GM18868 (cell line): Measurements from ENCODE around the gene GBF1.
"Not testable (repeated sequence)": the region's sequence is repeated elsewhere in the genome, so short reads cannot be mapped to it uniquely, and the experiment has no call there.

Experiments used
- ATAC-seq: cut with Tn5 transposase; IDR thresholded peaks from one replicate; pipeline ENCODE4 v1.9.1; 2021; ENCODE audit warnings: mild to moderate bottlenecking, moderate library complexity; ENCODE audit not compliant: unreplicated experiment

The GBF1 gene

DNA sequence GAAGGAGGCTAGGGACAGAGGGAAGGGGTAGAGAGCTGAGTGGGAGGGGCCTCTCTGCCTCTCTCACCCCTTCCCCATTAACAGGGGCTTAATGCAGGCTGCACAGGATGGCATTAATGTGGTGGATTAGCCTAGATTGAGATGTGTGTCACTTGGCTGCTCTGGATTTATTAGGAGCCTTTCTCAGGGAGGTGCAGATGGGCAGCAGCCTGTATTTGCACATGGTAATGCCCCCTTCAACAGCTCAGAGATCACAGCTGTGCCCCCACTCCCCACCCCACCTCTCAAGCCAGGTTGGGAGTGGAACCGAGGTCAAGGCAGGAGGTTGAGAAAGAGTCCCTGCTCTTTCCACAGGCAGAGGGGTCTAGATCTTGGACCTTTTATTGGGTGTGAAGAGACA, 11.3 kb upstream of the GBF1 start:
- no peak for ATAC-seq

DNA sequence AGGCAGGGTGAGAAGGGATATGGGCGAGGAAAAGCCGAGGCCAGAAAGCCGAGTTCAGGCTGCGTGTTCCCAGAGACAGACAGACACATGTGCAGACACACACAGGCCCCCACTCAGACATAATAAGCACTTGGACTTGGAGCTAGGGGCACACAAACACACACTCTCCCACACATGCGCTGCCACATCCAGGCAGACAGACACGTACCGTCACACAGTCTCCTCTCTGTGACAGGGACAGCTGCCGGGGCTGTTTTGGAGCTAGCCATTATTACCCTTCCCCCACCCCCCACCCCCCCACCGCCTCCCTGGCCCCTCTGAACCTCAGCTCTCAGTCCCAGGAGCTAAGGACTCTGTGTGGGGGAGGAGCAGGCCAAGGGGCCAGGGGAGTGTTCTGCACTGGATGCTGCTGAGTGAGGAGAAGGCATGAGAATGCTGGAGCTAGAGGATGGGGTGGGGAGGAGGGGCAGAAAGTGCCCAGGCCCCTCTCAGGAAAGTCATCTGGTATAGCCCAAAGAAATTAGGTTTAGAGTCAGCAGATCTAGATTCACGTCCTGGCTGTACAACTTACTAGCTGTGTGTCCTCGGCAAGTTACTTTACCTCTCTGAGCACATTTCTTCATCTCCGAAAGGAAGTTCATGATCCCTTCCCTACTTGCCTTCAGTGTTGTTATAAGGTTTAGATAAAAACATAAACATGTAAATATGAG, 10.3 kb upstream of the GBF1 start:
- no peak for ATAC-seq

DNA sequence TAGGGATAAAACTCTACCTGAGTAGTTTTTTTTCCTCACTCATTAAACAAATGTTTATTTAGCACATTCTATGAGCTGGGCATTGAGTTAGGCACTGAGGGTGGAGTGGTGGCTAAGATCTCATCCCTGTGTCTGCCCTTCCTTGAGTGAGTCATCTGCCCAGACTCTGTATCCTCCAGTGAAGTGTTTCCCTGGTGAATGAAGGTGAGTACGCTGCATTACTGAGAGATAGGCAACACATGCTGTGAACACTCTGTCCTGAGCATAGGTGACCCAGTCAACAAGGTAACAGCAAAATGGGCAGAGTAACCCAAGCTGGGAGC, 9.8 kb upstream of the GBF1 start:
- ATAC-seq, result no peak

DNA sequence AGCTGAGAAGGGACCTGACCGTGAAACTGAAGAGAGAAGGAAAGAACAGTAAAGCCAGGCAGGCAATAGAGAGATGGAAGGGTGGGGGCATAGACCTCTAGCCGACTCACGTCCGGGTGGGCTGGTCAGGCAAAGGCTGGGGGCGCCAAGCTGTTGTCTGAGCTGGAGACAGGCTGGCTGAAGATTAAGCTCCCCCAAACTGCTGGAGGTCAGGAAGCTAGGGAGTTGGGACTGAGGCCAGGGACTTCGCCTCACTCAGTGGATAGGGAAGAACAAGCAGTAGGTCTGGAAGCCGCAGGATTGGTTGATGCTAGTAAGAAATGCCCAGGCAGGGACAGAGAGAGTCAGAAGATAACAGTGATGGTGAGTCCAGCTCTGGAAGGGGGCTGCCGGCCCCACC, 9.3 kb upstream of the GBF1 start:
- ATAC-seq, result no peak

DNA sequence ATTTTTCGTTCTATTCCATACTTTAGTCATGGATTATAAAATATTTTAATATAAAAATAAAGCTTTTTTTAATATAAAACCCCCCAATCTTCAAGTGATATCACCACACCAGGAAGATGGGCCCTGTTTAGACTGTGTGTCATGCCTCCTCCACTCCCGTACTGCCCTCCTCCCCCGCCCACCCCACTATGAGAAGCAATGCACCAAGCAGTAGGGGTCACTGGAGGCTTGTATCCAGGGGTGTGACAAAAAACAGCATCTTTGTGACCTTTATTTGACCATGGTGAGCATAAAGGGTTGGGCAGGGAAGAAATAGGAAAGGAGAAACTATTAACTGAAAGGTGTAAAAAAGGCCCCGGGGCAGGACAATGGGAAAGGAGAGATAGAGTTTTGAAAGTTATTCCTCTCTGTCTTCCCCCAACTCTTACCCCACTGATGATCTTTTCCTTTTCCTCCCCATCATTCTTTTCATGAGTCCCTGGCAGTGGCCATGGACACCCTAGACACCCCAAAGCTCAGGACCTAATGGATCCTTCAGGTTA, 7.5 kb upstream of the GBF1 start:
- ATAC-seq, result no peak

DNA sequence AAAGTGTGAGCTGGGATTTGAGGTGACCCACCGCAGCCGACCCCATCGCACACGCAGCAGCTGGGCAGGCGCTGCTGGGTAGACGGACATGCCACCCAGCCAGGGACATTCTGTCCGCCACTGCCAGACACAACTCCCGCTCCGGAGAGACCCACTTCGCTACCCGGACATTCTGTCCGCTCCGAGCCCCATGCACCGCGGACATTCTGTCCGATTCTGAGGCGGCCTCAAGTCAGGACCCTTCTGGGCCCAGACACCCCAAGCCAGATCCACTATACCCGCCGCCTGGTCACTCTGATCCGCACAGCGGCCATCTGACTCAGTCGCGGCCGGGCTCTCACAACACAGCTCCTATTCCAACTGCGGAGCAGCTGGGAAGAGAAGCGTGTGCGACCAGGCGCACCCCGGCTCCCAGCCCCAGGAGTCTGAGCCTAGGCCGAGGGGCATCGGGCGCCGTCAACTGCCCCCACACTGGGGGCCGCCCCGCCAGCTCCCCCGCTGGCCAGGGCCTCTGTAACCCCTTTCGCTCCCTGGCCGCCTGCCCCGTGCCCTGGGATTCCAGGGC, 4.8 kb upstream of the GBF1 start:
- no peak for ATAC-seq

DNA sequence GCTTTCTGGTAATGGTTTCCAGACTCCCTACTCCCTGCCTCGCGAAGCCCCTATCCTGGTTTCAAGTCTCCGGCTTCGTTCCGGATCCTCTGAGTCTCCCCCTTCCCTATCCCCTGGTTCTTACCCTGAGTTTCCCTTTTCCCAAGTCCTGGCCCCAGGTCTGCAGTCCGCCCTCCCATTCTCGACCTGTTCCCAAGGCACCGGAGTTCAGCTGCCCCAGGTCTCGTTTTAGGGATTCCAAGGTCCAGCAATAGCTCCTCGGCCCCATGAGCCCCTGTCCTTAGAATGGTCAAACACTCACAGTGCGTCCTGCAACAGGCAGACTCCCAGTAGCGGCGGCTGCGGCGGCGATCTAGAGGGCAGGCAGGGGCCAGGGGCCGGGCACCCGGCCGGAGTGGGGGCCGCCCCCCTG, 4.3 kb upstream of the GBF1 start:
- no peak for ATAC-seq

DNA sequence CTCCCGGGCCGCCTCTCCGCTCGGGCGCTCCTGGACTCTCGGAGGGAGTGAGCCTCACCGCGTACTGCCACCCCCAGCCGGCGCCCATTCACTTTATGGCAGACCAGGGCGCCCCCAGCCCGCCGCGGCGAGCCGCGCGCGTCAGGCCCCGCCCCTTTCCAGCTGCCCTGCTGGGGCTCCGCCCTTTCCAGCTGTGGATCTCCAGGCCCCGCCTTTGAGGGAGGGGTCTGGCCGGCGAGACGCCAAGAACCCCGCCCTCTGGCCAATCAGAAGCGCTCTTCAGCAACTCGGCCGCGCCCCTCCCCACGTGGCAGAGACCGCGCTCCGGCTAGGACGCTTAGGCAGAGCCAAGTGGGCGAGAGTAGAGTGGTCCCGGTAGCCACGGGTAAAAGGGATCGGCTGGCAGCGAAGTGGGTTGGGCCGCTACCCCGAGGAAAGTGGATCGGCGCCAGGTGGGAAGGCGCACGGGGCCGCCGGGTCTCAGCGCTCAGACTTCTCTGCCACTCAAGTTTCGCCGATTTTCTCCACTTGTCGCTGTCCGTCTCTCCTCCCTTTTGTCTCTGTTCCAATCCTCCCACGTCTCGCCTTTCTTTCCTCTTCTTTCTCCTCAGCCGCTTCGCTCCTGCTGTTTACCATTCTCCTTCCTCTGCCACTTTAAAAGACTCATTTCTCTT, 3.8 kb upstream of the GBF1 start, which contains the start of gene PITX3:
Gene PITX3 (minus strand): TSS at position 69 of the 674 bp plus-strand sequence. CDS start 9,432 bp downstream, outside the sequence.
- ATAC-seq, result peak; percentile 45

DNA sequence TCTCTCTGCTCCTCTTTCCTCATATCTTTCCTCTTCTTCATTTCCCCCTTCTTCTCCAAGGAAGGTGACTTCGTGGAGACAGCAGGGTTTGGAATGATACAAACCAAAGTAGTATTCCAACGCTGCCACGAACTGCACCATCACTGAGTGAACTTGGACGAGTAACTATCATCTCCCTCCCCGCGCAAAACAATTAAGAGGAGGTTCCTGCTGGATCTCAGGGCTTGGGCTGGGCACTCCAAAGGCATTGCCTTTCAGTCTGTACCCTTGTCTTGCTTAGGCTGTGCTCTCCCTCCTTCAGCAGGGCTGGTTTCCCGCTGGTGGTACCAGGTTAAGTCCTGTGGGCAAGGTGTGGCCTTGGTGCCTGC, 3.2 kb upstream of the GBF1 start:
- no peak for ATAC-seq

DNA sequence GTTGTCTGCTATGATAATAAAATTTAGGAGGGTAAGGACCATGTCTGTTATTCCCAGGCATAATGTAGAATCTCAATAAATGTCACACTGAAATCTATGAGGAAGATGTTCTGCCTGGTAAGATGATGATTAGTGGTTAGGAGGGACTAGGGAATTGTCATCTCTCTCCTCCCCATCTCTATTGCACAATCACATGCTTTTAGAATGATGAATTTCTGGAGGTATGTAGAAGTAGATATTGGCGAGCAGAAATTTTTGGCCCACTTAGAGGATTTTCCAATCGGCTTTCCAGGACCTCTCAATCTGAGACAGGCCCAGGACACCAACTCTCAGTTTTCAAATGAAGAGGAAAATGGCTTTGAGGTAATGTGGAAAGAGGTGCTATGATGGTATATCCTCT, 2.0 kb upstream of the GBF1 start:
- no peak for ATAC-seq

DNA sequence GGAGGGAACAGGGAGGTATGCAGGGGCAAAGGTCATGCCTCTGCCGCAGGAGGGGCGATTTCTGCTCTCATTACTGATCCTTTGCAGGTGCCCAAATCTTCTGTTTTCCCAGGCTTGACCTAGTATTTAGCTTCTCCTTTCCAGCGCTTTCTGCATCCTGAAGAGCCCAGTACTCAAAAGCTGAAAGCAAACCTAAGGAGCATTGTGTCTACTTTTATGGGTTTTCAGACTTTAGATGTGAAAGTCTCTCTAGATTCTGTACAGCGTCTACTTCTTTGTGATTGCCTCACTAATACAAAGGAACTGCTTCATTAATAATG, 560 bp downstream of the GBF1 start:
- no peak for ATAC-seq

DNA sequence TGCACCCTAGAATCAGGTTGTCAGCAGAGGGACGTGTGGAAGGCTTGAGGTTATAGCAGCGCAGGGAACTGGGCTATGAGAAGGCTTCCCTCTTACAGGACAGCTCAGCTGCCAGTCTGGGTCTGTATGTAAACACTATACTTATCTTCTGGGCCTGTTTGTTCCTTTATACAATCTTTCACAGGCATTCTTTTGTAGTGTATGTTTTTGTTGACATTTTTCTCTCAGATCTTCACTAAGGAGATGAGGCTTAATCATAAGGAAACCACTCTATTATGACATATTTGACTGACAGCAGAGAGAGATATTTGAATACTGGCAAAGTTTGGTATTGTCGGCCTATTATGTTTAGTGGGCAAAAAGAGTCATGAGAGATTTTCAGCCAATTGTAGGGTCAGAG, 929 bp downstream of the GBF1 start:
- ATAC-seq, result no peak

DNA sequence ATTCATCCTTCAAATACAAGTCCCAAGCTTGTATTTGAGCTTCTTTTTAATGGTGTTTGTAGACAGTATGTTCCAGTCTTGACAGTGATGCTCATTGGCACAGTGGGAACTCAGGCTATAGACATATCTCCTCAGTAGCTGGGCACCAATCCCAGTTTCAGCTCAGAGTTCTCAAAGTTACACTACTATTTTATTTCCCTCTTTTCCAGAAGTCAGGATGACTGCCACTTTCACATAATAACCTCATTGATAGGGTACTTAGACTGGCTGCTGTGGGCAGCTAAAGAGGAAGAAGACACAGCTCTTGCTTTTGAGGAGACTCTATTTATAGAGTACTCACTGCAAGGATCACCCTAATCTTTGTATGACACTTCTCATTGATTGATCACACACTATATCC, 2.4 kb downstream of the GBF1 start:
- ATAC-seq, result no peak

DNA sequence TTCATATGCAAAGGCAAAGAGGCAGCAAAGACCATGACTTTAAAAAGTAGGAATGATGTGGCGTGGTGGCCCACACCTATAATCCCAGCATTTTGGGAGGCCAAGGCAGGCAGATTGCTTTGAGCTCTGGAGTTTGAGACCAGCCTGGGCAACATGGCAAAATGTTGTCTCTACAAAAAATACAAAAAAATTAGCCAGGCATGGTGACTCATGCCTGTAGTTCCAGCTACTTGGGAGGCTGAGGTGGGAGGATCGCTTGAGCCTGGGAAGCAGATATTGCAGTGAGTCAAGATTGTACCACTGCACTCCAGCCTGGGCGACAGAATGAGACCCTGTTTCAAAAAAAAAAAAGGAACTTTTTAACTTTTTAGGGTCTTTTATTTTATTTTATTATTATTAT, 7.2 kb downstream of the GBF1 start:
- not testable (repeated sequence) for ATAC-seq

DNA sequence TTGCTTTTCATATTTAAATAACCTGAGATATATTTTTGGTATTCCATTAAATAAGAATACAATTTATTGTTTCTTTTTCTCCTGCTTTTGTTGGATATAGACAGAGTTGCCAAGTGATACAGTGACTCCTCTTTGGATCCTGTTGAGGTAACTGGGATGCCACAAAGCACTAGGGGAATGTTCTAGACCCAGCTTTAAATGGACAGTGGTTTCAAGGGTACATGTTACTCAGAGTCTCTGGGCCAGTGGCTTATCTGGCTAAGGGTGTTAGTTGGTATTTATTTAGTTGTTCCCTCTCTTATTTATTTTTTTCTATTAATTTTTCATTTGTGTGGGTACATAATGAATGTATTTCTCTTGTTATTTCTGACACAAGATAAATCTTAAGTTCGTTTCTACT, 9.1 kb downstream of the GBF1 start:
- ATAC-seq, result no peak

DNA sequence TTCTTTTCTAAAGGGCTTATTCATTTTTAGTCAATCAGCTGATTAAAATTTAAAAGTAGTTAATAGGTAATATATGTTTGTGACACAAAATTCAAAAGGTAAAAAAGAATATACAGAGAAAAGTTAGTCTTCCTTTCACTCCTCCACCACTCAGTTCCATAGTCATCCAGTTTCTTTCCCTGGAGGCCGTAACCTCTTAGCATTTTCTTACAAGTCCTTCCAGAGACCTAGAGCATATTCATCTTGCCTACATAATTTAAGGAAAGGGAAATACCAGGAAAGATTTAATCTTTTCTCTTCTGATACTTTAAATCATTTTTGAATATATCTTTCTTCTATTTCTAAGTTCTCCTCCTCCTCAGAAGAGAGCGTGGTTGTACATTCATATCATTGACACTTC, 10.1 kb downstream of the GBF1 start:
- no peak for ATAC-seq

DNA sequence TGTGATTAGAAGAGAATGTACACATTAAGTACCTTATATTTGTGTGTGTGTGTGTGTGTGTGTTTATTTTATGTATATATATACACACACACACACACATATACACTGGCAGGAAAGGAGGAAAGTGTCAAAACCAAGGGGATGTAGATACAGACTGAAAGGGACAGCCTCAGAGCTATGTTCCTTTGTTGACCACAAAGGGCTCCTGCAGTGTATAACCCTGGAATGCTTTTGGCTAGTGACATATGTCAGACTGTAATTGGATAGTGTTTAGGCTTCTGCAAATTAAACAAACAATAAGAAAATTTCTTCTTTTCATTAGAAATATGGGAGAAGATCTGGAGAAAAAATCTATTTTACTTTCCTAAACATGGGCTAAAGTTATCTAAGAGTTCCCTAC, 15.9 kb downstream of the GBF1 start:
- no peak for ATAC-seq

DNA sequence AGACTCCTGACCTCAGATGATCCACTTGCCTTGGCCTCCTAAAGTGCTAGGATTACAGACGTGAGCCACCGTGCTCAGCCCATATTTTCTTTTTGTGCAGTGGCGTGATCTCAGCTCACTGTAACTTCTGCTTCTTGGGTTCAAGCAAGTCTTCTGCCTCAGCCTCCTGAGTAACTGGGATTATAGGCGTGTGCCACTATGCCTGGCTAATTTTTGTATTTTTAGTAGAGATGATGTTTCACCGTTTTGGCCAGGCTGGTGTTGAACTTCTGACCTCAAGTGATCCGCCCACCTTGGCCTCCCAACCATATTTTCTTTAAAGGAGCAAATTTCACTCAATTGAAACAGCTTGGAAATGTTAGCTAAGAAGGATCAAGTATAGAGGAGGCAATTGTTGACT, 16.5 kb downstream of the GBF1 start:
- no peak for ATAC-seq

DNA sequence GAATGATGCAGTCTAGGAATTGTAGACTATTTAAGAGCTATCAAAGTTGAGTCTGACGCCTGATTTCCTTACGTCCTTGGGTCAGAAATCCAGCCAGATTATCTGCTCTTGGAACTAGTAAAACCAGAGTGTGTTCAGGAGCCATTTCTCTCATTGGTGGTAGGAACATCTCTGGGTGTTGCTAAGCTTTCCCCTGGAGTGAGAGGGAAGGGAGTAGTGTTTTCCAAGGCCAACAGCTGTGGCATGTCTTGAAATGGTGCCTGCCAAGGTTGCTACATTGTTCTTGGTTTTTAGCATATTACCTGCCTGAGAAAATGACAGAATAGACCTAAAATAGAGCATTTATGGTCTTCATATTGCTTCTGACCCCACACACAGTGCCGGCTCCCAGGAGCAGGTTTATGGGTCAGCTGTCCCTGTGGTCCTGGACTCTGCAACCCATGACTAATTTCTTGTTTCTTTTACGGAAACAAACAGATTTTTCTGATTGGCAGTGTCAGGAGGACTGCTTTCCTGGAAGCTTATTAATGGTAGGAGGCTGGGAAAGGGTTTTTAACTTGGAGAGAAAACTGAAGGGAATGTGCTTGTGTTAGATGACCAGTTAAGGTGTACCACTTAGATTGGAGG, 17.5 kb downstream of the GBF1 start:
- ATAC-seq, result no peak

DNA sequence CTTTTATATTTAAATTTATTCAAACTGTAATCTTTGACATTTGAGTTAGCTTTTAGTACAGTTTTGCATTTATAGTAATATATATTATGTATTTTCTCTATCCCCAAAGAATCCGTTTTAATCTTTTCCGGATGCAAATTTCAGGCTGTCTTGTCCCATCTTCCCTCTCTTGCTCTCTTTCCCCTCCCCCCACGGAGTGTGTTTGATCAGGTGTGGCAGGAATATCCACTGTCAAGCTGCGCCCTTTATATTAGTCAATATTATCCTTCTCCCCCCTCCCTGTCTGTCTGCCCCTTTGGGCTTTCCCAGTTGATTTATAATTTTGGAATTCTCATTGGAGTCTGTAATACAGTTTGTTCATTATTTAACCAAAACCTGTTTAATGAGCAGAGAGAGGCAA, 19.0 kb downstream of the GBF1 start:
- ATAC-seq, result no peak

DNA sequence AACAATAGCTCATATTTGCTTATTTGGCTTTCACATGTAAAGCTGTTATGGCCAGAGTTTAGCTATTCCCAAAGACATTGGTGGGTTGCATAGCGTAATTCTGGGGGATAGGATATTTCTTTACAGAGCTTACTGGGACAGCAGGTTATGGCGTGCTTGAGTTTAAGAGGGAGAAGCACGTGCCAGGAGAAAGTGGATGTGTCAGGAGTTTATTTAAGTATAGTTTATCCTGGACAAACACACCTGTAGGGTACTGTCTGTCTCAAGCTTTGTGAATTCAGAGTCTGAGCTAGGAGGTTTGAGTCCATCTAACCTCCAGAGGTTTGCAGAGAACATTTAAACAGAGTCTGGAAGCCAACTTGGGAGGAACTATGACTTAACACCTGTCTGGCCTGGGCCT, 21.3 kb downstream of the GBF1 start:
- no peak for ATAC-seq

DNA sequence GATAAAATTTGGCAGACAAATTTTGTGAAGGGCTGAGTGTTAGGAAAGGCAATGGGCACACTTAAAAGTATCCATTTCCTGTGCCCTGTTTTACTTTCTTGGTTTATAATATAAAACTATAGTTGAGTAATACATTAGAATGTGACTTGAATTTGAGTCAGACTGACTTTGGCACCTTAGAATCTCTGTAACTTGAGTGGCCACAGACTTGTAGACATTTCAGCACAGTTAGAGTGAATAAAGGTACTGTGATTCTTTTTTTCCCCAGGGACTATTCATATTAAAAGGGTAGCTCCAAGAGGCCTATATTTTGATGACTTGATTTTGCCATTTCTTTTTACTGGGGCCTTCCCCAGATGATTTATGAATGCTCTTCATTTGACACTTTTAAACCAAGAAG, 22.4 kb downstream of the GBF1 start:
- no peak for ATAC-seq
